HL-60 (cell line): ENCODE data around the gene CD300H.

ENCODE experiments used
- GABPA ChIP-seq: IDR thresholded peaks from 2 replicates; pipeline ENCODE4 v1.6.1; 2012; ENCODE audit warnings: low read depth
- POLR2AphosphoS5 ChIP-seq: IDR thresholded peaks from 2 replicates; pipeline ENCODE4 v1.6.1; 2012; ENCODE audit warnings: low read depth
- SPI1 ChIP-seq: IDR thresholded peaks from 2 replicates; pipeline ENCODE4 v1.6.1; 2012; ENCODE audit warnings: low read depth, mild to moderate bottlenecking, borderline replicate concordance
- TF ChIP-seq, protein P1 (sequence below): IDR thresholded peaks from one replicate; pipeline ENCODE4 v1.5.1; 2011; ENCODE audit warnings: low read length, control low read depth, inconsistent platforms; ENCODE audit not compliant: insufficient read depth
- TF ChIP-seq, protein P2 (sequence below): IDR thresholded peaks from 2 replicates; pipeline ENCODE4 v1.6.1; 2012; ENCODE audit warnings: low read depth; ENCODE audit not compliant: insufficient replicate concordance

- TF ChIP-seq POLR2AphosphoS5 = no peak
- TF ChIP-seq, protein P1, sequence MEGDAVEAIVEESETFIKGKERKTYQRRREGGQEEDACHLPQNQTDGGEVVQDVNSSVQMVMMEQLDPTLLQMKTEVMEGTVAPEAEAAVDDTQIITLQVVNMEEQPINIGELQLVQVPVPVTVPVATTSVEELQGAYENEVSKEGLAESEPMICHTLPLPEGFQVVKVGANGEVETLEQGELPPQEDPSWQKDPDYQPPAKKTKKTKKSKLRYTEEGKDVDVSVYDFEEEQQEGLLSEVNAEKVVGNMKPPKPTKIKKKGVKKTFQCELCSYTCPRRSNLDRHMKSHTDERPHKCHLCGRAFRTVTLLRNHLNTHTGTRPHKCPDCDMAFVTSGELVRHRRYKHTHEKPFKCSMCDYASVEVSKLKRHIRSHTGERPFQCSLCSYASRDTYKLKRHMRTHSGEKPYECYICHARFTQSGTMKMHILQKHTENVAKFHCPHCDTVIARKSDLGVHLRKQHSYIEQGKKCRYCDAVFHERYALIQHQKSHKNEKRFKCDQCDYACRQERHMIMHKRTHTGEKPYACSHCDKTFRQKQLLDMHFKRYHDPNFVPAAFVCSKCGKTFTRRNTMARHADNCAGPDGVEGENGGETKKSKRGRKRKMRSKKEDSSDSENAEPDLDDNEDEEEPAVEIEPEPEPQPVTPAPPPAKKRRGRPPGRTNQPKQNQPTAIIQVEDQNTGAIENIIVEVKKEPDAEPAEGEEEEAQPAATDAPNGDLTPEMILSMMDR = no peak
- no peak for TF ChIP-seq GABPA
- TF ChIP-seq, protein P2, sequence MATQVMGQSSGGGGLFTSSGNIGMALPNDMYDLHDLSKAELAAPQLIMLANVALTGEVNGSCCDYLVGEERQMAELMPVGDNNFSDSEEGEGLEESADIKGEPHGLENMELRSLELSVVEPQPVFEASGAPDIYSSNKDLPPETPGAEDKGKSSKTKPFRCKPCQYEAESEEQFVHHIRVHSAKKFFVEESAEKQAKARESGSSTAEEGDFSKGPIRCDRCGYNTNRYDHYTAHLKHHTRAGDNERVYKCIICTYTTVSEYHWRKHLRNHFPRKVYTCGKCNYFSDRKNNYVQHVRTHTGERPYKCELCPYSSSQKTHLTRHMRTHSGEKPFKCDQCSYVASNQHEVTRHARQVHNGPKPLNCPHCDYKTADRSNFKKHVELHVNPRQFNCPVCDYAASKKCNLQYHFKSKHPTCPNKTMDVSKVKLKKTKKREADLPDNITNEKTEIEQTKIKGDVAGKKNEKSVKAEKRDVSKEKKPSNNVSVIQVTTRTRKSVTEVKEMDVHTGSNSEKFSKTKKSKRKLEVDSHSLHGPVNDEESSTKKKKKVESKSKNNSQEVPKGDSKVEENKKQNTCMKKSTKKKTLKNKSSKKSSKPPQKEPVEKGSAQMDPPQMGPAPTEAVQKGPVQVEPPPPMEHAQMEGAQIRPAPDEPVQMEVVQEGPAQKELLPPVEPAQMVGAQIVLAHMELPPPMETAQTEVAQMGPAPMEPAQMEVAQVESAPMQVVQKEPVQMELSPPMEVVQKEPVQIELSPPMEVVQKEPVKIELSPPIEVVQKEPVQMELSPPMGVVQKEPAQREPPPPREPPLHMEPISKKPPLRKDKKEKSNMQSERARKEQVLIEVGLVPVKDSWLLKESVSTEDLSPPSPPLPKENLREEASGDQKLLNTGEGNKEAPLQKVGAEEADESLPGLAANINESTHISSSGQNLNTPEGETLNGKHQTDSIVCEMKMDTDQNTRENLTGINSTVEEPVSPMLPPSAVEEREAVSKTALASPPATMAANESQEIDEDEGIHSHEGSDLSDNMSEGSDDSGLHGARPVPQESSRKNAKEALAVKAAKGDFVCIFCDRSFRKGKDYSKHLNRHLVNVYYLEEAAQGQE = no peak
- TF ChIP-seq SPI1 = no peak
Observed at GRCh38 chr17:74561586-74561985, 5.7 kb downstream of the CD300H start.
